ENCODE results near the gene BRAT1.

Gene BRAT1

GRCh38 chr7:2542011-2542915 is 13.1 kb downstream of the BRAT1 start:
- Histone ChIP-seq H3K9me3 (ENCODE audit: control insufficient read depth, insufficient read depth, low read length) (no peaks in the 10 kb centered on the region), H3K4me1 (ENCODE audit: control insufficient read depth, low read length) (no peaks in the 10 kb centered on the region), H3K27ac (ENCODE audit: low read depth, low read length) (no peak overlapping the region), H4K20me1 (ENCODE audit: control insufficient read depth, insufficient read depth, low read depth, low read length) (no peaks in the 10 kb centered on the region), H3F3A (ENCODE audit: control insufficient read depth, insufficient read depth) (no peaks in the 10 kb centered on the region), H3K27me3 (ENCODE audit: control insufficient read depth, low read length) (no peaks in the 10 kb centered on the region), H3K4me2 (ENCODE audit: low read length) (no peak overlapping the region), H3K4me3 (ENCODE audit: low read length) (no peak overlapping the region), H3K36me3 (ENCODE audit: control insufficient read depth, low read length) (peaks cover 87% of the 10 kb centered on the region), H3K9me2 (replicated peaks; ENCODE audit: control insufficient read depth, low read length) (no peaks in the 10 kb centered on the region), H3K79me2 (ENCODE audit: control insufficient read depth, low read length) (no peaks in the 10 kb centered on the region)
- TF ChIP-seq CTCF (IDR thresholded peaks at IDR 0.05; ENCODE audit: low read depth, low read length, poor library complexity, severe bottlenecking) (no peak), EZH2phosphoT487 (IDR thresholded peaks at IDR 0.05; ENCODE audit: borderline replicate concordance, low read length) (no peak)

GRCh38 chr7:2541291-2542010 is 13.9 kb downstream of the BRAT1 start:
- H3K4me2 ChIP-seq (ENCODE audit: low read length): no peak overlapping the region
- H3K9me2 ChIP-seq (replicated peaks; ENCODE audit: control insufficient read depth, low read length): no peaks in the 10 kb centered on the region
- H3K27me3 ChIP-seq (ENCODE audit: control insufficient read depth, low read length): no peaks in the 10 kb centered on the region
- no peaks in the 10 kb centered on the region for H3K4me1 ChIP-seq (ENCODE audit: control insufficient read depth, low read length)
- H4K20me1 ChIP-seq (ENCODE audit: control insufficient read depth, insufficient read depth, low read depth, low read length): no peaks in the 10 kb centered on the region
- peaks cover 81% of the 10 kb centered on the region for H3K36me3 ChIP-seq (ENCODE audit: control insufficient read depth, low read length)
- no peaks in the 10 kb centered on the region for H3K9me3 ChIP-seq (ENCODE audit: control insufficient read depth, insufficient read depth, low read length)
- H3K4me3 ChIP-seq (ENCODE audit: low read length): no peak overlapping the region
- TF ChIP-seq CTCF (IDR thresholded peaks at IDR 0.05; ENCODE audit: low read depth, low read length, poor library complexity, severe bottlenecking) (no peak), EZH2phosphoT487 (IDR thresholded peaks at IDR 0.05; ENCODE audit: borderline replicate concordance, low read length) (no peak)
- H3K79me2 ChIP-seq (ENCODE audit: control insufficient read depth, low read length): no peaks in the 10 kb centered on the region
- no peaks in the 10 kb centered on the region for H3F3A ChIP-seq (ENCODE audit: control insufficient read depth, insufficient read depth)
- no peak overlapping the region for H3K27ac ChIP-seq (ENCODE audit: low read depth, low read length)

- H3K27ac ChIP-seq (ENCODE audit: low read depth, low read length): no peak overlapping the region
- no peaks in the 10 kb centered on the region for H3K79me2 ChIP-seq (ENCODE audit: control insufficient read depth, low read length)
- H3K4me3 ChIP-seq (ENCODE audit: low read length): no peak overlapping the region
- no peak for TF ChIP-seq CTCF (IDR thresholded peaks at IDR 0.05; ENCODE audit: low read depth, low read length, poor library complexity, severe bottlenecking)
- TF ChIP-seq EZH2phosphoT487 (IDR thresholded peaks at IDR 0.05; ENCODE audit: borderline replicate concordance, low read length): no peak
- no peaks in the 10 kb centered on the region for H3F3A ChIP-seq (ENCODE audit: control insufficient read depth, insufficient read depth)
- no peaks in the 10 kb centered on the region for H3K27me3 ChIP-seq (ENCODE audit: control insufficient read depth, low read length)
- no peaks in the 10 kb centered on the region for H3K4me1 ChIP-seq (ENCODE audit: control insufficient read depth, low read length)
- H3K36me3 ChIP-seq (ENCODE audit: control insufficient read depth, low read length): peaks cover 73% of the 10 kb centered on the region
- no peaks in the 10 kb centered on the region for H3K9me3 ChIP-seq (ENCODE audit: control insufficient read depth, insufficient read depth, low read length)
- no peak overlapping the region for H3K4me2 ChIP-seq (ENCODE audit: low read length)
- no peaks in the 10 kb centered on the region for H4K20me1 ChIP-seq (ENCODE audit: control insufficient read depth, insufficient read depth, low read depth, low read length)
- no peaks in the 10 kb centered on the region for H3K9me2 ChIP-seq (replicated peaks; ENCODE audit: control insufficient read depth, low read length)
Observed at GRCh38 chr7:2540641-2541051, 14.7 kb downstream of the BRAT1 start.

All from DOHH2 (cell line).